ENCODE results near the gene AMTN.

GRCh38 chr4:70575964-70576363 is 57.6 kb downstream of the AMTN start:
- TF ChIP-seq CTCF (IDR thresholded peaks at IDR 0.05; ENCODE audit: low read length) (no peak), EZH2 (IDR thresholded peaks at IDR 0.05; ENCODE audit: borderline replicate concordance, low read length) (no peak)
